Trophoblast cell (in vitro differentiated cells and primary cell): ENCODE measurements around the gene GJA1. TPM values are rescaled to one million over a fixed set of nuclear protein-coding genes. Genes with fewer than 3 reads are reported as not detected.
A peak's percentile ranks its signal among the peaks of the same experiment; 100 is the strongest.
"Not testable (repeated sequence)": the region's sequence is repeated elsewhere in the genome, so short reads cannot be mapped to it uniquely, and the experiment has no call there.

Source experiments
- DNase-seq, 2 donors: peaks; one replicate each; pipeline ENCODE4 v3.0.0-alpha.2; 2016
- H2AFZ ChIP-seq: 2 replicates; pipeline ENCODE4 v1.6.1; 2013; ENCODE audit warnings: low read length, moderate library complexity, mild to moderate bottlenecking; ENCODE audit not compliant: insufficient read depth, poor library complexity
- H2AK5ac ChIP-seq: 2 replicates; pipeline ENCODE4 v1.6.1; 2013; ENCODE audit warnings: mild to moderate bottlenecking, low read length
- H2BK120ac ChIP-seq: 2 replicates; pipeline ENCODE4 v1.6.1; 2013; ENCODE audit warnings: low read length, mild to moderate bottlenecking, moderate library complexity; ENCODE audit not compliant: insufficient read depth, poor library complexity
- H2BK12ac ChIP-seq: 2 replicates; pipeline ENCODE4 v1.6.1; 2013; ENCODE audit warnings: mild to moderate bottlenecking, low read length, moderate library complexity
- H2BK5ac ChIP-seq: 2 replicates; pipeline ENCODE4 v1.6.1; 2013; ENCODE audit warnings: low read length, low read depth, moderate library complexity, mild to moderate bottlenecking; ENCODE audit not compliant: poor library complexity
- H3K14ac ChIP-seq: 2 replicates; pipeline ENCODE4 v1.6.1; 2013; ENCODE audit warnings: mild to moderate bottlenecking, low read length
- H3K18ac ChIP-seq: 2 replicates; pipeline ENCODE4 v1.6.1; 2013; ENCODE audit warnings: mild to moderate bottlenecking, low read length
- H3K23ac ChIP-seq: 2 replicates; pipeline ENCODE4 v1.6.1; 2013; ENCODE audit warnings: low read length
- H3K27ac ChIP-seq: 2 replicates; pipeline ENCODE4 v1.5.1; 2013; ENCODE audit warnings: low read depth, mild to moderate bottlenecking, inconsistent platforms, low read length, moderate library complexity
- H3K27me3 ChIP-seq: 2 replicates; pipeline ENCODE4 v1.6.1; 2013; ENCODE audit warnings: inconsistent platforms, mild to moderate bottlenecking, low read length, moderate library complexity; ENCODE audit not compliant: insufficient read depth
- H3K36me3 ChIP-seq, 2 experiments: 1 replicate in 1 of 2; 2 replicates in 1 of 2; pipeline ENCODE4 v1.6.1; 2013; ENCODE audit warnings: low read length in 2 of 2, mild to moderate bottlenecking in 2 of 2, moderate library complexity in 1 of 2; ENCODE audit not compliant: insufficient read depth in 2 of 2, control insufficient read depth in 1 of 2
- H3K4ac ChIP-seq: 2 replicates; pipeline ENCODE4 v1.6.1; 2013; ENCODE audit warnings: low read depth, mild to moderate bottlenecking, low read length, moderate library complexity
- H3K4me1 ChIP-seq, 2 experiments: 1 replicate in 1 of 2; 2 replicates in 1 of 2; pipeline ENCODE4 v1.6.1; 2013; ENCODE audit warnings: low read length in 2 of 2, mild to moderate bottlenecking in 2 of 2, moderate library complexity in 1 of 2; ENCODE audit not compliant: insufficient read depth in 2 of 2, control insufficient read depth in 1 of 2
- H3K4me2 ChIP-seq: 2 replicates; pipeline ENCODE4 v1.6.1; 2013; ENCODE audit warnings: inconsistent platforms, mild to moderate bottlenecking, low read length, moderate library complexity
- H3K4me3 ChIP-seq: 2 replicates; pipeline ENCODE4 v1.5.1; 2013; ENCODE audit warnings: mild to moderate bottlenecking, low read depth, low read length, inconsistent platforms
- H3K79me1 ChIP-seq: one replicate; pipeline ENCODE4 v1.6.1; 2013; ENCODE audit warnings: low read length
- H3K79me2 ChIP-seq: 2 replicates; pipeline ENCODE4 v1.6.1; 2013; ENCODE audit warnings: low read length, mild to moderate bottlenecking; ENCODE audit not compliant: control insufficient read depth, insufficient read depth, poor library complexity
- H3K9ac ChIP-seq: 2 replicates; pipeline ENCODE4 v1.6.1; 2013; ENCODE audit warnings: mild to moderate bottlenecking, low read length
- H3K9me3 ChIP-seq: 2 replicates; pipeline ENCODE4 v1.6.1; 2013; ENCODE audit warnings: low read depth, mild to moderate bottlenecking, control low read depth, inconsistent platforms, low read length; ENCODE audit not compliant: insufficient read depth
- H4K12ac ChIP-seq: 2 replicates; pipeline ENCODE4 v1.6.1; 2013; ENCODE audit warnings: low read depth, mild to moderate bottlenecking, low read length, moderate library complexity
- H4K8ac ChIP-seq: 2 replicates; pipeline ENCODE4 v1.6.1; 2013; ENCODE audit warnings: low read depth, mild to moderate bottlenecking, low read length, moderate library complexity
- H4K91ac ChIP-seq: one replicate; pipeline ENCODE4 v1.6.1; 2013; ENCODE audit warnings: low read depth, mild to moderate bottlenecking, low read length, moderate library complexity
- WGBS: extraction: QIAGEN DNeasy Blood & Tissue Kit; methylation state at CpG from one replicate; pipeline ENCODE4 v1.1.7; 2013; ENCODE audit warnings: missing lambda C conversion rate; ENCODE audit not compliant: insufficient read length, insufficient coverage; ENCODE audit errors: extremely low coverage; 5-methylcytosine and 5-hydroxymethylcytosine counted together
- polyA plus RNA-seq: library from polyadenylated mRNA; stranded (reverse); fragments of 200-250 nt; gene quantifications from 2 replicates; pipeline ENCODE4 v1.2.3, GENCODE V29; 2013

The GJA1 gene
- polyA plus RNA-seq = 194 and 202 TPM in 2 replicates

DNA sequence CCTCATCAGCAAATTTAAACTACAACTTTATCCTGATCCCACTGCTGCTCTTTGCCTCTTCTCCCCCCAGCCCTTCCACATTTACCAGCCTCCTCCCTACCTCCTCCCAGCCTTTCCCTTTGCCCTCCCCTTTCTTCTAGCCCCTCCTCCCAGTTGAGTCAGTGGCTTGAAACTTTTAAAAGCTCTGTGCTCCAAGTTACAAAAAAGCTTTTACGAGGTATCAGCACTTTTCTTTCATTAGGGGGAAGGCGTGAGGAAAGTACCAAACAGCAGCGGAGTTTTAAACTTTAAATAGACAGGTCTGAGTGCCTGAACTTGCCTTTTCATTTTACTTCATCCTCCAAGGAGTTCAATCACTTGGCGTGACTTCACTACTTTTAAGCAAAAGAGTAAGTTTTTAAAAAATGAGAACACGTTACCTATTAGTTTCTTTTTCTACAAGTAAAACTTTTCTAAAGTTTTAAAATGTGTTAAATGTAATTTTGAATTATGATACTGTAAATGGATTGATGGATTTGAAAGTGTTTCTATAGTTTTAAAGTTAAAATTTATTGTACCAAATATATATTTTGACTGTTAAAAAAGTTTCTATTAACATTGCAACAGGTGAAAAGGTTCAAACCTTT is at the start of gene GJA1:
Gene GJA1, plus strand, starts transcription at position 203 of the 626 bp plus-strand sequence. CDS start 11,202 bp downstream, outside the sequence.
- Histone ChIP-seq H3K23ac (no peak within 1 kb of the TSS), H3K14ac (no peak within 1 kb of the TSS)

DNA sequence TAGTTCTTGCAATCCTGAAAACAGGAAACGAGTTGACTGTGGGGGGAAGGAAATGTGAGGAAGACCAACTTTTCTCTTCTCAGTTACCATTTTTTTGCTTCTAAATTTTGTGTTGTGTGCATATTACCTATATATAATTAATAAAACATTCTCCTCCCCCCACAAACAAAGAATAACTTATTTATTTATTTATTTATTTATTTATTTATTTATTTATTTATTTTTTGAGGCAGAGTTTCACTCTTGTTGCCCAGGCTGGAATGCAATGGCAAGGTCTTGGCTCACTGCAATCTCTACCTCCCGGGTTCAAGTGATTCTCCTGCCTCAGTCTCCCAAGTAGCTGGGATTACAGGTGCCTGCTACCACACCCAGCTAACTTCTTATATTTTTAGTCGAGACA is 48.9 kb upstream of the GJA1 start:
- not testable (repeated sequence) for H2BK120ac ChIP-seq, H3K27me3 ChIP-seq, H2BK5ac ChIP-seq, H4K8ac ChIP-seq, H3K9ac ChIP-seq, H4K91ac ChIP-seq, H3K4me2 ChIP-seq, H3K27ac ChIP-seq, H3K4me3 ChIP-seq, H3K9me3 ChIP-seq, H2AK5ac ChIP-seq, H3K4me1 ChIP-seq, H3K79me2 ChIP-seq, DNase-seq, H2BK12ac ChIP-seq, H2AFZ ChIP-seq, H3K79me1 ChIP-seq, H3K14ac ChIP-seq, H4K12ac ChIP-seq, H3K23ac ChIP-seq, H3K18ac ChIP-seq, H3K36me3 ChIP-seq, H3K4ac ChIP-seq
- no CpG with 5 or more reads among the region's 3 CpGs for WGBS

More for the DNA sequence above, at the start of gene GJA1:
- DNase-seq = peak; percentile 38 to 43
- no peaks in the 10 kb centered on the region for H3K36me3 ChIP-seq
- peak within 1 kb of the TSS; percentile 64 for H3K4me2 ChIP-seq
- H3K4ac ChIP-seq = peak within 1 kb of the TSS; percentile 47
- H3K27me3 ChIP-seq = no peaks in the 10 kb centered on the region
- WGBS = no CpG with 5 or more reads among the region's 5 CpGs
- H3K27ac ChIP-seq = peak within 1 kb of the TSS; percentile 57
- H2BK12ac ChIP-seq = peak within 1 kb of the TSS; percentile 42
- no peak within 1 kb of the TSS for H2AFZ ChIP-seq
- H3K9ac ChIP-seq = peak within 1 kb of the TSS; percentile 73
- no peaks in the 10 kb centered on the region for H3K9me3 ChIP-seq
- H4K12ac ChIP-seq = no peak within 1 kb of the TSS
- no peak within 1 kb of the TSS for H4K8ac ChIP-seq
- no peak within 1 kb of the TSS for H2BK120ac ChIP-seq
- H4K91ac ChIP-seq = no peak within 1 kb of the TSS
- H3K79me1 ChIP-seq = peaks cover 7% of the 10 kb centered on the region
- no peak within 1 kb of the TSS for H2BK5ac ChIP-seq
- H3K18ac ChIP-seq = no peak within 1 kb of the TSS
- H3K4me3 ChIP-seq = peak within 1 kb of the TSS; percentile 74
- peaks cover 8% of the 10 kb centered on the region for H3K79me2 ChIP-seq
- no peak within 1 kb of the TSS for H2AK5ac ChIP-seq
- H3K4me1 ChIP-seq = no peaks in the 10 kb centered on the region

DNA sequence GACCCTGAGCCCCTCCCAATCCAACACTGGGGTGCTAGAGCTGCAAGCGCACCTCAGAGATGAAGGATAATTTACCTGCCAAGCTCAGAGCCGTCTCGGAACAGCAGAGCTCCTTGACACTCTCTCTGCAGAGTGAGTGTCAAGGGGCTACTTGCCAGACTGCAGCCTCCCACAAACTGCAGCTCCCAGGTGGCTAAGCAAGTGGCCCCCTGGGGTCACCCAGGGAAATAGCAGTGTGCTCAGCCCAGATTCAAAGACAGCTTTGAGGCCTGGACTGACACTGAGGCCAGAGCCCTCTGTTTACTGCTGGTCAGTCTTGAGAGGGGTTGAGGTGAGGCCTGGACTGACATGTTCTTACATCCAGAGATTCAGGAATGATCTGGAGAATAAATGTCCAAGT is 46.0 kb upstream of the GJA1 start:
- Histone ChIP-seq H3K9ac (no peak overlapping the region), H4K12ac (no peak overlapping the region), H3K79me2 (no peaks in the 10 kb centered on the region), H4K91ac (no peak overlapping the region), H2AFZ (no peak overlapping the region), H2BK120ac (no peak overlapping the region), H4K8ac (no peak overlapping the region), H3K4me3 (no peak overlapping the region), H3K4ac (no peak overlapping the region), H3K9me3 (no peaks in the 10 kb centered on the region), H3K4me1 (no peaks in the 10 kb centered on the region), H3K14ac (no peak overlapping the region), H3K27me3 (no peaks in the 10 kb centered on the region), H3K4me2 (no peak overlapping the region), H2BK12ac (no peak overlapping the region), H3K23ac (no peak overlapping the region), H3K18ac (no peak overlapping the region), H3K27ac (no peak overlapping the region), H3K79me1 (no peaks in the 10 kb centered on the region), H2AK5ac (no peak overlapping the region), H3K36me3 (no peaks in the 10 kb centered on the region), H2BK5ac (no peak overlapping the region)
- DNase-seq = no peak
- WGBS = no CpG with 5 or more reads among the region's 3 CpGs

DNA sequence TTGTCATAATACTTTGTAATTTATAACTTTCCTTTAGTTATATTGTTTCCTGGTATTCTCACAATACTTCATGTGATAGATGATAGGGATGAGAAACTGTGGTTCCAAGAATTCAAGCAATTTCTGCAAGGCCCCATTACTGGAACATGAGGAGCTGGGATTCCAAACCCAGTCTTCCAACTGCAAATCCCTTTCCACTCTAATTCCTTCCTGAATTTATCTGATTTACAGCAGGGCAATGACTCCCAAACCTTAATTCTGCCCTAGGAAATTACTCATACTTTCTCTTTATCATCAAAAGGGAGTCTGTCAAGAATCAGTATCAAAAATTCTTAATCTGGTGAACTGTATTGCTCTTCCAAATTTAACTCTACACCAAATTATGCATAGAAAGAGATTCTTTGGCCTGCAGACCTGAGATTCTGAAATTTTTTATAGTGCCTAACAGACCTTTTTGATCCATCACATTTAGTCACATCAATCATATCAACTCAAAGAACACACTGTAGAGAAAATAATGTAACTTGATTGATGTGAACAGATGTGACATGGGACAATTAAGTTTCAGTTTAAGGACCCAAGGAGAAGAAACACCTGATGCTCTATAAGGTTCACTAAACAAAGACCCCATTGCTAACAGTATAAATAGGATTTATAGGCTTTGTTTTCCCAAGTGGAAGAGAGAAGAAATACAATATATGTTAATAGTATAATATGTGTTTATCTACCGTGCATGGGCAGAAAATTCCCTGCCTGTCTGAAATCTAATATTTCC is 41.5 kb upstream of the GJA1 start:
- H2BK5ac ChIP-seq = no peak overlapping the region
- no peaks in the 10 kb centered on the region for H3K4me1 ChIP-seq
- H2BK120ac ChIP-seq = no peak overlapping the region
- no peak overlapping the region for H2BK12ac ChIP-seq
- H3K4me2 ChIP-seq = no peak overlapping the region
- no peaks in the 10 kb centered on the region for H3K79me1 ChIP-seq
- H3K9ac ChIP-seq = no peak overlapping the region
- no peak overlapping the region for H3K18ac ChIP-seq
- H4K8ac ChIP-seq = no peak overlapping the region
- H4K91ac ChIP-seq = no peak overlapping the region
- DNase-seq = no peak
- H2AFZ ChIP-seq = no peak overlapping the region
- H2AK5ac ChIP-seq = no peak overlapping the region
- no peaks in the 10 kb centered on the region for H3K27me3 ChIP-seq
- H3K27ac ChIP-seq = no peak overlapping the region
- H3K14ac ChIP-seq = no peak overlapping the region
- no peak overlapping the region for H3K4ac ChIP-seq
- H3K23ac ChIP-seq = no peak overlapping the region
- H3K79me2 ChIP-seq = no peaks in the 10 kb centered on the region
- H3K4me3 ChIP-seq = no peak overlapping the region
- H3K36me3 ChIP-seq = no peaks in the 10 kb centered on the region
- H3K9me3 ChIP-seq = no peaks in the 10 kb centered on the region
- no CpG with 5 or more reads among the region's 1 CpG for WGBS
- H4K12ac ChIP-seq = no peak overlapping the region
